ENCODE results near the gene TIMM44. TPM values are rescaled to one million over a fixed set of nuclear protein-coding genes. Genes with fewer than 3 reads are reported as not detected.
A peak's percentile ranks its signal among the peaks of the same experiment; 100 is the strongest.
"Not testable (repeated sequence)": the region's sequence is repeated elsewhere in the genome, so short reads cannot be mapped to it uniquely, and the experiment has no call there.

Gene TIMM44
- polyA plus RNA-seq, 1 experiment, result 43.3 TPM

DNA sequence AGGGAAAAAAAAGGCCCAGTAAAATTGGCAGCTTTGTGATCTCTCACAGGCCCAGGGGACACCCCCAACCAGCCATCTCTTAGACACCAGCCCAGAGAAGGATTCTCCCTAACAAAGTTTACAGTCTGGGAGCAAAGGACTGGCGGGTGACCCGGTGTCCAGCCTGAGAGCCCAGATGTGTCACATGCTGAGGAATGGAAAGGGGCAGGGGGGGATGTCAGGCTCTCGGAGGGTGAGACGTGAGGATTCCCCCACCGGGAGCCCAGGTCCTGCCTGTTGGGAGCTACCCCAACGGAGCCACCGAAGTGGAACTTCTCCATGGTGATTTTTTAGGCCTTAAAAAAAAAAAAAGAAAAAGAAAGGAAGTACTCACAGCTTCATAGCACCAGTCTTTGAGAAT is 12.7 kb downstream of the TIMM44 start:
- H3K27ac ChIP-seq (ENCODE audit: low read depth, low read length), result peak overlapping the region; percentile 52
- TF ChIP-seq, protein P1, sequence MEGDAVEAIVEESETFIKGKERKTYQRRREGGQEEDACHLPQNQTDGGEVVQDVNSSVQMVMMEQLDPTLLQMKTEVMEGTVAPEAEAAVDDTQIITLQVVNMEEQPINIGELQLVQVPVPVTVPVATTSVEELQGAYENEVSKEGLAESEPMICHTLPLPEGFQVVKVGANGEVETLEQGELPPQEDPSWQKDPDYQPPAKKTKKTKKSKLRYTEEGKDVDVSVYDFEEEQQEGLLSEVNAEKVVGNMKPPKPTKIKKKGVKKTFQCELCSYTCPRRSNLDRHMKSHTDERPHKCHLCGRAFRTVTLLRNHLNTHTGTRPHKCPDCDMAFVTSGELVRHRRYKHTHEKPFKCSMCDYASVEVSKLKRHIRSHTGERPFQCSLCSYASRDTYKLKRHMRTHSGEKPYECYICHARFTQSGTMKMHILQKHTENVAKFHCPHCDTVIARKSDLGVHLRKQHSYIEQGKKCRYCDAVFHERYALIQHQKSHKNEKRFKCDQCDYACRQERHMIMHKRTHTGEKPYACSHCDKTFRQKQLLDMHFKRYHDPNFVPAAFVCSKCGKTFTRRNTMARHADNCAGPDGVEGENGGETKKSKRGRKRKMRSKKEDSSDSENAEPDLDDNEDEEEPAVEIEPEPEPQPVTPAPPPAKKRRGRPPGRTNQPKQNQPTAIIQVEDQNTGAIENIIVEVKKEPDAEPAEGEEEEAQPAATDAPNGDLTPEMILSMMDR (IDR thresholded peaks at IDR 0.05; ENCODE audit: low read depth, low read length), result no peak
- H3K4me3 ChIP-seq (ENCODE audit: low read depth, low read length), result no peak overlapping the region
- DNase-seq (ENCODE audit: low read depth, low spot score), result no peak
- ChIA-PET POLR2A (interaction anchor here (0.6 to 2.0 kb wide), 3 partner anchors 10 to 78 kb away, joined by 3 to 6 read pairs (median 5); partner anchors contain the start of gene SNAPC2), CTCF (interaction anchor here (0.6 to 3.5 kb wide), 4 partner anchors 13 to 650 kb away, joined by 4 to 35 read pairs (median 10); partner anchors contain the start of gene TIMM44)
- no peaks in the 10 kb centered on the region for H3K27me3 ChIP-seq (ENCODE audit: control insufficient read depth, insufficient read depth, low read length)
- no peaks in the 10 kb centered on the region; the same call in 1 of the 2 replicates for H3K9me3 ChIP-seq (ENCODE audit: control insufficient read depth, insufficient read depth, low read length)

DNA sequence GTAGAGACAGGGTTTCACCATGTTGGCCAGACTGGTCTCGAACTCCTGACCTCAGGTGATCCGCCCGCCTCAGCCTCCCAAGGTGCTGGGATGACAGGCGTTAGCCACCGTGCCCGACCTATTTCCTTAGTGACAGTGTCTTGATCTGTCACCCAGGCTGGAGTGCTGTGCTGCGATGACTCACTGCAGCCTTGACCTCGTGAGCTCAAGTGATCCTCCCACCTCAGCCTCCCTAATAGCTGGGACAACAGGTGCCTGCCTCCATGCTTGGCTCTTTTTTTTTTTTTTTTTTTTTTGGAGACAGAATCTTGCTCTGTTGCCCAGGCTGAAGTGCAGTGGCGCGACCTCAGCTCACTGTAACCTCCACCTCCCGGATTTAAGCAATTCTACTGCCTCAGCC is 13.4 kb downstream of the TIMM44 start:
- POLR2A ChIA-PET, result interaction anchor here (0.7 kb wide), 1 partner anchor 15 kb away, joined by 6 read pairs; no protein-coding TSS in a partner anchor
- not testable (repeated sequence) for H3K4me3 ChIP-seq (ENCODE audit: low read depth, low read length); H3K9me3 ChIP-seq (ENCODE audit: control insufficient read depth, insufficient read depth, low read length); H3K27me3 ChIP-seq (ENCODE audit: control insufficient read depth, insufficient read depth, low read length); DNase-seq (ENCODE audit: low read depth, low spot score)
- CTCF ChIA-PET, result interaction anchor here (0.7 to 3.5 kb wide), 4 partner anchors 14 to 324 kb away, joined by 4 to 35 read pairs (median 10); partner anchors contain the start of gene TIMM44
- H3K27ac ChIP-seq (ENCODE audit: low read depth, low read length), result peak overlapping the region; percentile 21

DNA sequence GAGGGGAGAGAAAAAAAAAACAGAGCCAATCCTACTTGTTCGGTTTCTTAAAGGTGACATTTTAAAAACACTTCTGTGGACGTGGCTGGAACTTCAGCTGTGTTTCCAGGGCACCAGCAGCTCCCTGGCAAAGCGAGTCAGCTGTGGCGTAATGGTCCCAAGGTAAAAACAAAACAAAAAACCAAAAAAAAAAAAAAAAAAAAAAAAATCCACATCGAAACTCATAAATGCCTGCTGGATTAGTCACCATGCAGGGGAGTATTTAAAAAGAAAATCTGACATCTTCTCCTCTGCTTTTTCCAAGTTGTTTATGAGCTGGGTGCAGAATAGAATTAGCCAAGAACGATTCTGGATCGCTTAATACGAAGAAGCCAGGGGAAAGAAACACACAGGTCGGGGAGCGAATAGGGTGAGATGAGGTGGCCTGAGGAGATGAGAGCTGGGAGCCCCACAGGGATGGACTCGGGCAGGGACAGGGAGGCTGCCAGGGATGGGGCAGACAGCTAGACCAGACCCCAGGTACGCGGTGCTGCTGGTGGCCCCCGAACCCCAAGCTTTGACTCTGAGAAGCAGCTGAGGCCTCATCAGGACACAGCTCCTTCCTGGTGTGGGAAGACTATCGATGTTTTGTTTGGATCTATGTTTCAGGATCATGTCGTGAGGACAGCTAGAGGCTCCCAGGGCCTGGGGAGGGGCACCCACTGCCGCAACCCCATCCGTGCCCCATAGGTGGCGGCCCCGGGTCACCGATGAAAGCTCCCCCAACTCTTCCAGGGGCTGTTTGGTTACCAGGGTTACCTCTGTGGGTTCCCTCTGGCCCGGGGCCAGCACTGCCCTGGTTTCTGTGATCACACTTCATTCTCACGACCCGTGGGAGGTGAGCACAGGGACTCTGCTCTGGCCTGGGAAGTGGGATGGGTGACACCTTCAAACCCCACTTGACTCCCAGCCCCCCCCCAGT is 14.4 kb downstream of the TIMM44 start:
- Histone ChIP-seq H3K27ac (ENCODE audit: low read depth, low read length) (peak overlapping the region; percentile 99), H3K27me3 (ENCODE audit: control insufficient read depth, insufficient read depth, low read length) (no peaks in the 10 kb centered on the region), H3K9me3 (ENCODE audit: control insufficient read depth, insufficient read depth, low read length) (no peaks in the 10 kb centered on the region; the same call in 1 of the 2 replicates), H3K4me3 (ENCODE audit: low read depth, low read length) (peak overlapping the region; percentile 29)
- ChIA-PET CTCF (interaction anchor here (0.6 to 3.5 kb wide), 12 partner anchors 9 to 1697 kb away, joined by 3 to 35 read pairs (median 6); partner anchors contain the start of genes SNAPC2 and TIMM44), POLR2A (interaction anchor here (0.6 to 1.8 kb wide), 7 partner anchors 9 to 830 kb away, joined by 3 to 22 read pairs (median 4); partner anchors contain the start of genes MAP2K7 and TIMM44)
- TF ChIP-seq, protein P1 (IDR thresholded peaks at IDR 0.05; ENCODE audit: low read depth, low read length), result peak; percentile 47
- DNase-seq (ENCODE audit: low read depth, low spot score), result peak; percentile 78

DNA sequence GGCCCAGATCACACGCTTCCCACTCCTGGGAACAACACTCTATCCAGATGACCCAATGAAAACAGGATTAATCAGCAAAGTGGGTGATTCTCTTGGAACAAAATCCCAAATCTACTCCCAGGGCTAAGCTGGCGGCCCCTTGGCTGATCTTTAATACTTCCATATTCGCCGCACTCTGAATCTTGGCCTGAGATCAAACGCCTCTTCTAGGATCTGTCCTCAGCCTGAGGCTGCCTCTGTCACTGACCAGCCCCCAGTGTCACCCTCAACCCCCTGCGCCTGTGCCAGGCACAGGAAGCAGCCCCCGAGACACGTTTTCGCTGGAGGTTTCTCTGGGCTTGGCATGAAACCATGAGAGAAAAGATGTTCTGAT is 15.1 kb downstream of the TIMM44 start:
- H3K9me3 ChIP-seq (ENCODE audit: control insufficient read depth, insufficient read depth, low read length), result no peaks in the 10 kb centered on the region
- TF ChIP-seq, protein P1 (IDR thresholded peaks at IDR 0.05; ENCODE audit: low read depth, low read length), result no peak
- DNase-seq (ENCODE audit: low read depth, low spot score), result no peak
- peak overlapping the region; percentile 10; the same call in 1 of the 2 replicates for H3K4me3 ChIP-seq (ENCODE audit: low read depth, low read length)
- ChIA-PET POLR2A (interaction anchor here (1.0 to 1.8 kb wide), 4 partner anchors 11 to 829 kb away, joined by 4 to 22 read pairs (median 4); partner anchors contain the start of genes MAP2K7 and TIMM44), CTCF (interaction anchor here (0.6 to 3.5 kb wide), 5 partner anchors 10 to 76 kb away, joined by 3 to 35 read pairs (median 7); partner anchors contain the start of gene TIMM44)
- H3K27me3 ChIP-seq (ENCODE audit: control insufficient read depth, insufficient read depth, low read length), result no peaks in the 10 kb centered on the region
- H3K27ac ChIP-seq (ENCODE audit: low read depth, low read length), result peak overlapping the region; percentile 99

DNA sequence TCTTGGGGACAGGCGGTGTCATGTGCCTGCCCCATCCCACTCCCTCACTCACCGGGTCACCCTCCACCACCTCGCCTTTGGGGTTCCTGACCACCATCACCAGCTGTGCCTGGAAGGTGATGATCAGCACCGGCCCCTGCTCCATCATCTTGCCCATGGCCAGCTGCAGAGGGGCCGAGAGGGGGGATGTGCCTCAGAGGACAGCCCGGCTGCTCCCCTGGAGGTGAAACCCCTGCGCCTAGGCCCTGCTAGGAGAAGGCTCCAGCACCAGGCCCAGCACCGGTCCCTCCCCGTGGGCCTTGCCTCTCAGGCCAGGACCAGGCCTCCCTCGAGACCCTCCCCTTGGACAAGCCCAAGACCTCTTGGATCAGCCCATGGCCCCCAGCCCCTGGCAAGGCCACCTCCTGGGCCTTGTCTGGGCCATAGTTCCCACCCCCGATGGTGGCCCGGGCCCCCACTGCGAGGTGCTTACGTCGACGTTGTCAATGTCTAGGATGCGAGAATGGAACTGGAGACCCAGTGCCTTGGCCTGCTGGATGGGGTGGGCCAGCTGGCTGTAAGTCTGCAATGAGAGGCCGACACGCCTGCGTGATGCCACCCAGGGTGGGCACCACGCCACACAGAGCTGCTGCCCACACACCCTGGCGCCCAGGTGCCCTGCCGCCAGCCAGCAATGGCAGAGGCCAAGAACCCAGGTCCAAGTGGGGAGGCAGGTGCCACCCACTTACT is 15.7 kb downstream of the TIMM44 start:
- no peak for DNase-seq (ENCODE audit: low read depth, low spot score)
- H3K27me3 ChIP-seq (ENCODE audit: control insufficient read depth, insufficient read depth, low read length), result no peaks in the 10 kb centered on the region
- H3K4me3 ChIP-seq (ENCODE audit: low read depth, low read length), result no peak overlapping the region
- TF ChIP-seq, protein P1 (IDR thresholded peaks at IDR 0.05; ENCODE audit: low read depth, low read length), result no peak
- peak overlapping the region; percentile 99 for H3K27ac ChIP-seq (ENCODE audit: low read depth, low read length)
- ChIA-PET POLR2A (interaction anchor here (0.6 to 1.8 kb wide), 2 partner anchors 10 to 17 kb away, joined by 3 to 4 read pairs; no protein-coding TSS in a partner anchor), CTCF (interaction anchor here (1.4 to 3.5 kb wide), 4 partner anchors 10 to 75 kb away, joined by 3 to 35 read pairs (median 6); partner anchors contain the start of gene TIMM44)
- no peaks in the 10 kb centered on the region for H3K9me3 ChIP-seq (ENCODE audit: control insufficient read depth, insufficient read depth, low read length)

Measured in AG04450 (cell line).